ENCODE results near the gene IGSF21.

Gene IGSF21

GRCh38 chr1:18103788-18104421, 3.7 kb upstream of the IGSF21 start:
- DNase-seq (ENCODE audit: low read depth), result no peak
- no peak overlapping the region for H3K4me3 ChIP-seq (ENCODE audit: control insufficient read depth, low read depth, low read length)
- no peak for TF ChIP-seq CTCF (IDR thresholded peaks at IDR 0.05; ENCODE audit: control insufficient read depth, insufficient read depth, low read depth, low read length, missing control alignments)

- H3K4me3 ChIP-seq (ENCODE audit: control insufficient read depth, low read depth, low read length), result no peak overlapping the region
- DNase-seq (ENCODE audit: low read depth), result no peak
- no peak for TF ChIP-seq CTCF (IDR thresholded peaks at IDR 0.05; ENCODE audit: control insufficient read depth, insufficient read depth, low read depth, low read length, missing control alignments)
These were observed 3.0 kb upstream of the IGSF21 start for GRCh38 chr1:18104546-18105100.

GRCh38 chr1:18105196-18105595, 2.4 kb upstream of the IGSF21 start:
- DNase-seq (ENCODE audit: low read depth), result no peak
- H3K4me3 ChIP-seq (ENCODE audit: control insufficient read depth, low read depth, low read length), result no peak overlapping the region
- no peak for TF ChIP-seq CTCF (IDR thresholded peaks at IDR 0.05; ENCODE audit: control insufficient read depth, insufficient read depth, low read depth, low read length, missing control alignments)

- no peak overlapping the region for H3K4me3 ChIP-seq (ENCODE audit: control insufficient read depth, low read depth, low read length)
- no peak for DNase-seq (ENCODE audit: low read depth)
- no peak for TF ChIP-seq CTCF (IDR thresholded peaks at IDR 0.05; ENCODE audit: control insufficient read depth, insufficient read depth, low read depth, low read length, missing control alignments)
These were observed 880 bp downstream of the IGSF21 start for GRCh38 chr1:18108299-18109057.

- no peak for TF ChIP-seq CTCF (IDR thresholded peaks at IDR 0.05; ENCODE audit: control insufficient read depth, insufficient read depth, low read depth, low read length, missing control alignments)
- no peak for DNase-seq (ENCODE audit: low read depth)
- no peak overlapping the region for H3K4me3 ChIP-seq (ENCODE audit: control insufficient read depth, low read depth, low read length)
These were observed 1.6 kb downstream of the IGSF21 start for GRCh38 chr1:18109058-18109755.

- H3K4me3 ChIP-seq (ENCODE audit: control insufficient read depth, low read depth, low read length), result no peak overlapping the region
- no peak for TF ChIP-seq CTCF (IDR thresholded peaks at IDR 0.05; ENCODE audit: control insufficient read depth, insufficient read depth, low read depth, low read length, missing control alignments)
- DNase-seq (ENCODE audit: low read depth), result no peak
These were observed 2.4 kb downstream of the IGSF21 start for GRCh38 chr1:18109756-18110597.

Measured in AG09309 (cell line).